Tibial artery (tissue), 4 donors: ENCODE results near the gene ARL4A.

Source experiments
- DNase-seq, 2 donors: peaks; one replicate each; pipeline ENCODE4 v3.0.0-alpha.2; 2019
- H3K27ac ChIP-seq, 2 donors: fragments of 200-600 bp; sonication (generic) in 1 of 2; 1 replicate in 1 of 2; 2 replicates in 1 of 2; pipeline ENCODE4 v1.5.1; 2018 to 2019; ENCODE audit warnings: mild to moderate bottlenecking in 1 of 2
- H3K27me3 ChIP-seq, 2 donors: fragments of 200-600 bp; sonication (generic) in 1 of 2; one replicate each; pipeline versions ENCODE4 v1.5.1 to v1.6.0; 2016 to 2019
- H3K36me3 ChIP-seq, 3 donors: fragments of 200-600 bp; sonication (generic) in 2 of 3; one replicate each; pipeline ENCODE4 v1.5.1; 2016 to 2019; ENCODE audit warnings: mild to moderate bottlenecking in 2 of 3
- H3K4me1 ChIP-seq, 4 donors: fragments of 200-600 bp; sonication (generic) in 2 of 4; 1 replicate in 3 of 4; 2 replicates in 1 of 4; pipeline ENCODE4 v1.5.1; 2016 to 2019
- H3K4me3 ChIP-seq, 2 donors: fragments of 200-600 bp; sonication (generic) in 1 of 2; 1 replicate in 1 of 2; 2 replicates in 1 of 2; pipeline ENCODE4 v1.5.1; 2018 to 2019; ENCODE audit warnings: mild to moderate bottlenecking in 2 of 2
- H3K9me3 ChIP-seq, 3 donors: fragments of 200-600 bp; sonication (generic) in 1 of 3; one replicate each; pipeline ENCODE4 v1.5.1; 2016 to 2019
- CTCF ChIP-seq, 2 experiments: fragments of 200-600 bp in 1 of 2; fragments of 450-650 bp in 1 of 2; IDR thresholded peaks; one replicate each; pipeline ENCODE4 v1.5.1; 2017 to 2019; ENCODE audit warnings: antibody characterized with exemption in 2 of 2, mild to moderate bottlenecking in 1 of 2, moderate library complexity in 1 of 2
- intact Hi-C: fragments of 100-400 bp; cut with DNase I; formaldehyde crosslinking; loops from one replicate; pipeline ENCODE4 v1.15.0; 2023; ENCODE audit warnings: low total_unique reads

ARL4A gene

GRCh38 chr7:12686891-12687717, at the start of gene ARL4A:
TSS of gene ARL4A (plus strand) at chr7:12687633. CDS start at chr7:12688255, 622 bp downstream.
- no peaks in the 10 kb centered on the region for H3K36me3 ChIP-seq
- no peaks in the 10 kb centered on the region for H3K27me3 ChIP-seq
- H3K9me3 ChIP-seq = no peaks in the 10 kb centered on the region
- H3K27ac ChIP-seq = peak within 1 kb of the TSS; percentile 84
- intact Hi-C loops = no loop called here
- peak within 1 kb of the TSS; percentile 92 to 95 for H3K4me3 ChIP-seq
- peak in 1 of 2 experiments; percentile 39 for TF ChIP-seq CTCF (IDR thresholded peaks at IDR 0.05)
- peaks cover 0 to 4% (median 0%) of the 10 kb centered on the region in 4 donors for H3K4me1 ChIP-seq
- peak; percentile 99 to 100 for DNase-seq

GRCh38 chr7:12637819-12638592, 49.4 kb upstream of the ARL4A start:
- Histone ChIP-seq H3K36me3 (no peaks in the 10 kb centered on the region), H3K9me3 (no peaks in the 10 kb centered on the region), H3K27ac (no peak overlapping the region), H3K27me3 (peaks cover 0 to 3% of the 10 kb centered on the region in 2 donors), H3K4me3 (no peak overlapping the region), H3K4me1 (no peaks in the 10 kb centered on the region)
- intact Hi-C loops = no loop called here
- no peak for DNase-seq
- TF ChIP-seq CTCF (IDR thresholded peaks at IDR 0.05) = no peak

GRCh38 chr7:12638851-12639456, 48.5 kb upstream of the ARL4A start:
- H3K4me3 ChIP-seq = no peak overlapping the region
- H3K36me3 ChIP-seq = no peaks in the 10 kb centered on the region
- no peaks in the 10 kb centered on the region for H3K9me3 ChIP-seq
- intact Hi-C loops = no loop called here
- H3K4me1 ChIP-seq = no peaks in the 10 kb centered on the region
- H3K27ac ChIP-seq = no peak overlapping the region
- DNase-seq = no peak
- peak; percentile 50 to 62 for TF ChIP-seq CTCF (IDR thresholded peaks at IDR 0.05)
- peaks cover 0 to 2% of the 10 kb centered on the region in 2 donors for H3K27me3 ChIP-seq

- Histone ChIP-seq H3K4me1 (no peaks in the 10 kb centered on the region), H3K9me3 (no peaks in the 10 kb centered on the region), H3K27me3 (no peaks in the 10 kb centered on the region), H3K36me3 (no peaks in the 10 kb centered on the region), H3K27ac (no peak overlapping the region), H3K4me3 (no peak overlapping the region)
- no peak for DNase-seq
- no peak for TF ChIP-seq CTCF (IDR thresholded peaks at IDR 0.05)
- intact Hi-C loops = loop anchor here (5.0 kb wide), 1 partner anchor 622 kb away; no protein-coding TSS in a partner anchor
These were observed 46.9 kb upstream of the ARL4A start for GRCh38 chr7:12640299-12641096.

GRCh38 chr7:12641196-12641595, 46.2 kb upstream of the ARL4A start:
- intact Hi-C loops = loop anchor here (5.0 kb wide), 1 partner anchor 621 kb away; no protein-coding TSS in a partner anchor
- Histone ChIP-seq H3K27me3 (no peaks in the 10 kb centered on the region), H3K9me3 (no peaks in the 10 kb centered on the region), H3K4me3 (no peak overlapping the region), H3K36me3 (no peaks in the 10 kb centered on the region), H3K4me1 (no peaks in the 10 kb centered on the region), H3K27ac (no peak overlapping the region)
- TF ChIP-seq CTCF (IDR thresholded peaks at IDR 0.05) = no peak
- DNase-seq = no peak
